Pons (tissue), 1 donor: ENCODE measurements around the gene PCDH19.
"Not testable (repeated sequence)": the region's sequence is repeated elsewhere in the genome, so short reads cannot be mapped to it uniquely, and the experiment has no call there.

Experiments used
- DNase-seq: peaks from one replicate; pipeline ENCODE4 v3.0.0-alpha.2; 2016; ENCODE audit warnings: low spot score

Gene PCDH19, protein sequence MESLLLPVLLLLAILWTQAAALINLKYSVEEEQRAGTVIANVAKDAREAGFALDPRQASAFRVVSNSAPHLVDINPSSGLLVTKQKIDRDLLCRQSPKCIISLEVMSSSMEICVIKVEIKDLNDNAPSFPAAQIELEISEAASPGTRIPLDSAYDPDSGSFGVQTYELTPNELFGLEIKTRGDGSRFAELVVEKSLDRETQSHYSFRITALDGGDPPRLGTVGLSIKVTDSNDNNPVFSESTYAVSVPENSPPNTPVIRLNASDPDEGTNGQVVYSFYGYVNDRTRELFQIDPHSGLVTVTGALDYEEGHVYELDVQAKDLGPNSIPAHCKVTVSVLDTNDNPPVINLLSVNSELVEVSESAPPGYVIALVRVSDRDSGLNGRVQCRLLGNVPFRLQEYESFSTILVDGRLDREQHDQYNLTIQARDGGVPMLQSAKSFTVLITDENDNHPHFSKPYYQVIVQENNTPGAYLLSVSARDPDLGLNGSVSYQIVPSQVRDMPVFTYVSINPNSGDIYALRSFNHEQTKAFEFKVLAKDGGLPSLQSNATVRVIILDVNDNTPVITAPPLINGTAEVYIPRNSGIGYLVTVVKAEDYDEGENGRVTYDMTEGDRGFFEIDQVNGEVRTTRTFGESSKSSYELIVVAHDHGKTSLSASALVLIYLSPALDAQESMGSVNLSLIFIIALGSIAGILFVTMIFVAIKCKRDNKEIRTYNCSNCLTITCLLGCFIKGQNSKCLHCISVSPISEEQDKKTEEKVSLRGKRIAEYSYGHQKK (N-terminal part only)

DNA sequence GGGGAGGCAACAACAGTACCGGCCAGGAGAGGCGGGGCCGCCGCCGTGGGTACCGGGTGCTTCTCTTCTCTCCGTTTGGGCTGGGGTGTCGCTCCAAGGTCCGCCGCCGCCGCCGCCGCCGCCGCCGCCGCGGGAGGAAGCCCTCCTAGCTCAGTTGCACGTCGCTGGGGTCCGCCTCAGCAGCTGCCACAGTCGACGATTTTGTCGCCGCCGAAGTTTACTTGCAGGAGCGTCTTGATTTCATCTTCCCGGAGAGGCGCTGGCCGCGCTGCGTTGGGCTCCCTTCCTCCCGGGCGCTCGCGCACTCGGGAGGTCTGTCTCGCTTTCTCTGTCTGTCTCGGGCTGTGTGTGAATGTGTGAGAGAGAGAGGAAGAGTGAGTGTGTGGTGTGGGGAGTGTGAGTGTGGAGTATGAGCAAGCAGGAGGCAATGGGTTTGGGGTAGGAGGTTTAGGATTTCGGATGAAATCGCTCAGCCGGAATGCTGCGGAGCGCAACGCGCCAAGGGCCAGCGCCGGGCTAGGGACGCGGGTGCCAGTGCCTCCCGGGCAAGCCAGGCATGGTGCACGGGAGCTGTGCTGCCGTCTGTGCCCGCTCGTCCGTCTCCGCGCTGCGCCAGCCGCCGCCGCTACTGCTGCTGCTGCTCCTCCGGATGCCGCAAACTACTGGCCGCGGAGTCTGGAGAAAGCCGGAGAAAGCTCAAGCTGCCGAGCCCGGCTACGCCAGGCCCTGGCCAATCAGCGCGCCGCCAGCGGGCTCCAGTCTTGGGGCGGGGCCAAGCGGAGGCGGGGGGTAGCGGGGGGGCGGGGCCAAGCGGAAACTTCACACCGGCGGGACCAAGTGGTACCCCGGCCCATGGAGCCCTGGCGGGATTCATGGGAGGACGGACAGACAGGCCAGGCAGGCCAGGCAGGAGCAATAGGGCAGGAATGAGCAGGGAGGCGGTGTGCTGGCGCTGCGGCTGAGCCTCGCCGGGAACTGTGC is at the start of gene PCDH19:
Gene PCDH19 (minus strand): TSS at position 664 of the 981 bp plus-strand sequence. CDS start 1,676 bp downstream, outside the sequence.
- DNase-seq = no peak

DNA sequence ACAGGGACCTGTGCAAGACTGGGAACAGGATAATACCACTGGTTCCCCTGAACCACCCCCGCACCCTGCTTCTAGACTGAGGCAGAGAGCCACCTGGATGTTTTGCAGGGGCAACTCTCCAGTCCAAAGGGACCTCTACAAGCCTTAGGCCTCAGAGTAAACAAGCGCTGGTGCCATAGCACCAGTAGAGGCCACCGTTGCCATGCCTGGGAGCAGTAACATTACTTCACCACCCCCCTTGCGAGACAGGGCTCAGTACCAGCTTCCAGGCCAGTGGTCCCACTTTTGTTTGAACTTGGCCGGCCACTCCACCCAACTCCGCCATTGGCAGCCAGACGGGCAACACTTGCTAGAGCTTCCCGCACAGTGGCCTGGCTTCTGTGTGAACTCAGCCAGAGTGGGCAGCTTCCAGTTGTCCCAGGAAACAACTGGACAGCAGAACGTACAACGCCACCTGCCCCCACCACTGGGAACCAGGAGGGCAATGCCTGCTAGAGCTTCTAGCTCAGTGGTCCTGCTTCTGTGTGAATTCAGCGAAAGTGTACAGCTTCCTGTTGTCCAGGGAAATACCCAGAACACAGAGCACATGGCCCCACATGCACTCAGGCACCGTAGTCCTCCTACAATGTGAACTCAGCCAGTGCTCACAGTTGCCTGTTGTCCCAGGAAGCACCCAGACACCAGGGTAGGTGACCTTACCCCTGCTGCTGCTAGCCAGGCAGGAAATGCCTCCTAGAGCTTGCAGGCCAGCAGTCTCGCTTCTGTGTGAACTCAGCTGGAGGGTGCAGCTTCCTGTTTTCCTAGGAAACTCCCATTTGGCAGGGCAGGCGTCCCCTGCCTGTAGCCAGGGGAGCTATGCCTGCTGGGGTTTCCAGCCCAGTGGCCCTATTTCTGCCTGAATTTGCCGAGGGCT is 39.9 kb upstream of the PCDH19 start:
- no peak for DNase-seq

GRCh38 chrX:100447655-100448397 is 37.8 kb upstream of the PCDH19 start:
- DNase-seq = peak; percentile 22

GRCh38 chrX:100445593-100445992 is 35.5 kb upstream of the PCDH19 start:
- no peak for DNase-seq

GRCh38 chrX:100441321-100441720 is 31.2 kb upstream of the PCDH19 start:
- DNase-seq = not testable (repeated sequence)

GRCh38 chrX:100440006-100440405 is 29.9 kb upstream of the PCDH19 start:
- no peak for DNase-seq

GRCh38 chrX:100435726-100436125 is 25.7 kb upstream of the PCDH19 start:
- DNase-seq = no peak

GRCh38 chrX:100424012-100424411 is 13.9 kb upstream of the PCDH19 start:
- DNase-seq = no peak

GRCh38 chrX:100418556-100418955 is 8.5 kb upstream of the PCDH19 start:
- no peak for DNase-seq

DNA sequence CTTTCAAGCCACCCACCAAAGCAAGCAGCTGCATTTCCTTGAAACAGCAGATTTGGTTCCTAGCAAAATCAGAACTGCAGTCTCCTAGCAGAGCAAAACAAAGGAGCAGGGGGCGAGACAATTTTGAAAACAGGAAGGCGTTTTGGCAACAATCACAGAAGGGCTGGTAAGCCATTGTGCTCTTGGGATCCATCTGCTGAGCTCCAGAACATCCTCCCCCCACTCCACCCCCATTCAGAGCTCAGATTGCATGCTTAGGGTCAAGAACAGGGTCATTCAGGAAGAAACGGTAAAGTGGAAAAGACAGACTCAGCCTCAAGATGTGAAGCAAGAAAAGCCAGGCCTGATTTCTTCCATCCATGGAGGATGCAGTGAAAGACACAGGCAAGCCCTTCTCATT is 7.6 kb upstream of the PCDH19 start:
- DNase-seq = no peak

DNA sequence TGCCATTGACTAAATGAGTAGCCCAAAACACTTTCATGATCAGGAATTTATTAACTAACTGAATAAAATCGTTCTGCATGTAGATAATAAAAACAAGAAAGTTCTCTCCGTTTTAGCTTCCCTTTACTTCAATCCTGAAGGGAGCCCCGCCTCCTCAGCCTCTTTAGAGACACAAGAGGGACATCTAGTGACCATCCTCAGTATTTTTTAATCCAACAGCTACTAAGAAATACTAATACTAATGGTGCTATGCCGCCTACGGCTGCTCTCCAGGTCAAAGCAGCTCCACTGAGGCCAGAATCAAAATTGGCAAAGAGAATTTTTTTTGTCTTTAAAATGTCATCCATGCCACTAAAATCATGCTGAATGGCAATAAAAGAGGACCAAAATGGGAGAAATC is 3.2 kb upstream of the PCDH19 start:
- peak; percentile 72 for DNase-seq

DNA sequence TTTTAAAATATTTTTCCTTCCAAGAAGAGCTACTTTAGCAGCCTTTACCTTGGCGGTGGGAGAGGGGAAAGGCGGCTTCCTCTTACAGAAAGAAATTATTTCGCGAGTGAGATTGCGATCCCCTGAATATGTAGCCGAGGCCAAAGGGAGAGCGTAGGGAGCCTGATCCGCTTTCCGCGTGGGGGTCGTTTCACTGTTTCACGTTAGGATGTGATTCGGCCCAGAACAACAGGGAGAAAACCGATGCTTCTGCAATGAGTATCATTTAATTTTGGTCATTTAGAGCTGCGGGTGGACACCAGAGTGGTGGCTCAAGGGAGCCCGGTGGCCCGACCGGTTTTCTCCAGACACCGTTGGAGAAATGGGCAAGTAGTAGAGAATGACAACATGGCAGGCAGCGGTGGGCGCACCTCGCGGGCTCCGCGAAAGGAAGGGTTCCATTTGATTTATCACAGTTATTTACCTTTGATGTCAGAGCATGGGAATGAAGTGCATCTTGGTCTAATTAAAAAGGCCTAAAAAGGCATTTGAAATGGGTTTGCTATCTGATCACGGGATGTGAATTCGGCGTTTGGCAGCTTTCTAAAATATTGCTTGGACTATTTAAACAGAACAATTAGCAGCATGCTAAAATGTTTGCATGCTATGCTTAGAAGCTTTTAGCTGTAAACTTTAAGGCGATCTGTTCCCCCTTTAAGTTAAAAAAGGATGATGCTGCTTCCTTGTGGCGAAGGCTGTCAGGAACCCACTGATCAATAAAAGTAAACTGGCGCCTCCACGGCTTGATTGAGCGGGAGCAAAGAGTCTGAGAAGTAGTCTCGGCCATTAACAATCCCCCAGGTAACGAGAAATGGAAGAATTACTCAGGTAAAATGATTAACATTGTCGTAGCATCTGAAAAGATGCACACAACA is 2.0 kb upstream of the PCDH19 start:
- no peak for DNase-seq

GRCh38 chrX:100410901-100411801 is 1.1 kb upstream of the PCDH19 start:
- no peak for DNase-seq

GRCh38 chrX:100408713-100409609 is 1.1 kb downstream of the PCDH19 start:
- DNase-seq = no peak

- DNase-seq = no peak
These were observed 2.0 kb downstream of the PCDH19 start for GRCh38 chrX:100407784-100408712.
